ENCODE data around the gene KIF23. TPM values are rescaled to one million over a fixed set of nuclear protein-coding genes. Genes with fewer than 3 reads are reported as not detected.

KIF23 gene
- total RNA-seq, 1 donor from 2014 or later: 48.1 TPM

GRCh38 chr15:69391046-69391757 lies 22.9 kb upstream of the KIF23 start:
- H3K27ac Mint-ChIP-seq: peak overlapping the region; percentile 97
- peaks cover 27% of the 10 kb centered on the region for H3K4me1 Mint-ChIP-seq (ENCODE audit: unreplicated experiment)

GRCh38 chr15:69392352-69392751 lies 21.8 kb upstream of the KIF23 start:
- H3K27ac Mint-ChIP-seq: peak overlapping the region; percentile 89
- H3K9me3 Mint-ChIP-seq: no peaks in the 10 kb centered on the region
- DNase-seq (ENCODE audit: extremely low spot score, unreplicated experiment): no peak
- TF ChIP-seq CTCF (conservative IDR thresholded peaks at IDR 0.05): no peak
- H3K4me3 Mint-ChIP-seq: no peak overlapping the region
- no peaks in the 10 kb centered on the region for H3K36me3 Mint-ChIP-seq
- H3K27me3 Mint-ChIP-seq: no peaks in the 10 kb centered on the region
- peaks cover 27% of the 10 kb centered on the region for H3K4me1 Mint-ChIP-seq (ENCODE audit: unreplicated experiment)

More at GRCh38 chr15:69391046-69391757, 22.9 kb upstream of the KIF23 start:
- H3K36me3 Mint-ChIP-seq: no peaks in the 10 kb centered on the region
- H3K4me3 Mint-ChIP-seq: peak overlapping the region; percentile 74
- no peaks in the 10 kb centered on the region for H3K9me3 Mint-ChIP-seq
- TF ChIP-seq CTCF (conservative IDR thresholded peaks at IDR 0.05): no peak
- H3K27me3 Mint-ChIP-seq: no peaks in the 10 kb centered on the region
- no peak for DNase-seq (ENCODE audit: extremely low spot score, unreplicated experiment)

- Mint-ChIP-seq H3K4me1 (ENCODE audit: unreplicated experiment) (peaks cover 27% of the 10 kb centered on the region), H3K36me3 (no peaks in the 10 kb centered on the region), H3K9me3 (no peaks in the 10 kb centered on the region), H3K27me3 (no peaks in the 10 kb centered on the region), H3K4me3 (peak overlapping the region; percentile 27), H3K27ac (peak overlapping the region; percentile 89)
- DNase-seq (ENCODE audit: extremely low spot score, unreplicated experiment): no peak
- TF ChIP-seq CTCF (conservative IDR thresholded peaks at IDR 0.05): no peak
Measured at GRCh38 chr15:69393831-69394491, 20.2 kb upstream of the KIF23 start.

- TF ChIP-seq CTCF (conservative IDR thresholded peaks at IDR 0.05): peak; percentile 96
- H3K27me3 Mint-ChIP-seq: no peaks in the 10 kb centered on the region
- H3K36me3 Mint-ChIP-seq: no peaks in the 10 kb centered on the region
- peak; percentile 93 for DNase-seq (ENCODE audit: extremely low spot score, unreplicated experiment)
- peaks cover 27% of the 10 kb centered on the region for H3K4me1 Mint-ChIP-seq (ENCODE audit: unreplicated experiment)
- H3K9me3 Mint-ChIP-seq: no peaks in the 10 kb centered on the region
- peak overlapping the region; percentile 27 for H3K4me3 Mint-ChIP-seq
- peak overlapping the region; percentile 89 for H3K27ac Mint-ChIP-seq
Measured at GRCh38 chr15:69394556-69395282, 19.4 kb upstream of the KIF23 start.

GRCh38 chr15:69395460-69395859 lies 18.7 kb upstream of the KIF23 start:
- Mint-ChIP-seq H3K36me3 (no peaks in the 10 kb centered on the region), H3K27me3 (no peaks in the 10 kb centered on the region), H3K9me3 (no peaks in the 10 kb centered on the region), H3K4me3 (no peak overlapping the region), H3K4me1 (ENCODE audit: unreplicated experiment) (peaks cover 27% of the 10 kb centered on the region), H3K27ac (no peak overlapping the region)
- no peak for DNase-seq (ENCODE audit: extremely low spot score, unreplicated experiment)
- no peak for TF ChIP-seq CTCF (conservative IDR thresholded peaks at IDR 0.05)
